Mesenchymal stem cell (in vitro differentiated cells and primary cell): ENCODE measurements around the gene RBBP8NL.

Experiments used
- DNase-seq: peaks from one replicate; pipeline ENCODE4 v3.0.0-alpha.2; 2013
- H2AFZ ChIP-seq: one replicate; pipeline ENCODE4 v1.6.1; 2013; ENCODE audit warnings: low read depth, mild to moderate bottlenecking, control low read depth, inconsistent platforms, low read length, moderate library complexity
- H2AK5ac ChIP-seq: 2 replicates; pipeline ENCODE4 v1.6.1; 2013; ENCODE audit warnings: low read length, moderate library complexity, mild to moderate bottlenecking, inconsistent platforms; ENCODE audit not compliant: severe bottlenecking
- H2BK120ac ChIP-seq: one replicate; pipeline ENCODE4 v1.6.1; 2013; ENCODE audit warnings: low read depth, mild to moderate bottlenecking, inconsistent platforms, low read length, moderate library complexity
- H2BK12ac ChIP-seq, 2 experiments: one replicate each; pipeline ENCODE4 v1.6.1; 2013; ENCODE audit warnings: inconsistent platforms in 2 of 2, low read length in 2 of 2, mild to moderate bottlenecking in 2 of 2, moderate library complexity in 2 of 2, control low read depth in 1 of 2
- H2BK15ac ChIP-seq: one replicate; pipeline ENCODE4 v1.6.1; 2013; ENCODE audit warnings: mild to moderate bottlenecking, low read depth, inconsistent platforms; ENCODE audit not compliant: poor library complexity, severe bottlenecking
- H2BK5ac ChIP-seq: 2 replicates; pipeline ENCODE4 v1.6.1; 2013; ENCODE audit warnings: low read depth, mild to moderate bottlenecking, low read length, control low read depth, inconsistent platforms; ENCODE audit not compliant: poor library complexity, severe bottlenecking
- H3K14ac ChIP-seq, 2 experiments: one replicate each; pipeline ENCODE4 v1.6.1; 2013; ENCODE audit warnings: inconsistent platforms in 2 of 2, low read length in 2 of 2, control low read depth in 1 of 2, mild to moderate bottlenecking in 1 of 2, moderate library complexity in 1 of 2
- H3K18ac ChIP-seq, 2 experiments: one replicate each; pipeline ENCODE4 v1.6.1; 2013; ENCODE audit warnings: inconsistent platforms in 2 of 2, low read length in 2 of 2, control low read depth in 1 of 2, low read depth in 1 of 2, mild to moderate bottlenecking in 1 of 2
- H3K23ac ChIP-seq, 2 experiments: one replicate each; pipeline ENCODE4 v1.6.1; 2013; ENCODE audit warnings: inconsistent platforms in 2 of 2, low read length in 2 of 2, mild to moderate bottlenecking in 2 of 2, moderate library complexity in 2 of 2, control low read depth in 1 of 2
- H3K27ac ChIP-seq: 2 replicates; pipeline ENCODE4 v1.5.1; 2013; ENCODE audit warnings: mild to moderate bottlenecking, moderate library complexity, low read length, control low read depth, inconsistent platforms; ENCODE audit not compliant: poor library complexity, severe bottlenecking
- H3K27me3 ChIP-seq, 2 experiments: 2 replicates each; pipeline versions ENCODE4 v1.6.1 to v1.7.0; 2013; ENCODE audit warnings: low read length in 2 of 2, mild to moderate bottlenecking in 2 of 2, moderate library complexity in 2 of 2, control low read depth in 1 of 2, inconsistent platforms in 1 of 2; ENCODE audit not compliant: control insufficient read depth in 1 of 2, insufficient read depth in 1 of 2
- H3K36me3 ChIP-seq, 2 experiments: 2 replicates each; pipeline versions ENCODE4 v1.6.1 to v1.7.0; 2013; ENCODE audit warnings: low read length in 2 of 2, control low read depth in 1 of 2, inconsistent platforms in 1 of 2, low read depth in 1 of 2, mild to moderate bottlenecking in 1 of 2; ENCODE audit not compliant: insufficient read depth in 2 of 2, control insufficient read depth in 1 of 2
- H3K4ac ChIP-seq, 2 experiments: one replicate each; pipeline ENCODE4 v1.6.1; 2013; ENCODE audit warnings: inconsistent platforms in 2 of 2, low read length in 2 of 2, mild to moderate bottlenecking in 2 of 2, moderate library complexity in 2 of 2, control low read depth in 1 of 2, low read depth in 1 of 2
- H3K4me1 ChIP-seq: 2 replicates; pipeline ENCODE4 v1.6.1; 2013; ENCODE audit warnings: low read depth, low read length, control low read depth; ENCODE audit not compliant: control insufficient read depth, insufficient read depth
- H3K4me2 ChIP-seq: 2 replicates; pipeline ENCODE4 v1.6.1; 2013; ENCODE audit warnings: low read length, mild to moderate bottlenecking, inconsistent platforms; ENCODE audit not compliant: poor library complexity, severe bottlenecking
- H3K4me3 ChIP-seq, 2 experiments: 2 replicates each; pipeline versions ENCODE4 v1.5.1 to v1.7.0; 2013; ENCODE audit warnings: low read length in 2 of 2, mild to moderate bottlenecking in 2 of 2, control low read depth in 1 of 2, low read depth in 1 of 2; ENCODE audit not compliant: insufficient read depth in 1 of 2
- H3K79me1 ChIP-seq: replicated peaks from 2 replicates; pipeline ENCODE4 v1.6.1; 2013; ENCODE audit warnings: mild to moderate bottlenecking, control low read depth, low read length, inconsistent platforms; ENCODE audit not compliant: poor library complexity, severe bottlenecking
- H3K9ac ChIP-seq: 2 replicates; pipeline ENCODE4 v1.7.0; 2013; ENCODE audit warnings: mild to moderate bottlenecking, low read length, moderate library complexity
- H3K9me3 ChIP-seq: 2 replicates; pipeline ENCODE4 v1.7.0; 2013; ENCODE audit warnings: mild to moderate bottlenecking, low read length; ENCODE audit not compliant: control insufficient read depth
- H4K8ac ChIP-seq: one replicate; pipeline ENCODE4 v1.6.1; 2013; ENCODE audit warnings: inconsistent platforms, mild to moderate bottlenecking, low read length, moderate library complexity
- H4K91ac ChIP-seq: one replicate; pipeline ENCODE4 v1.6.1; 2013; ENCODE audit warnings: mild to moderate bottlenecking, low read length, inconsistent platforms
- WGBS: methylation state at CpG from one replicate; pipeline ENCODE4 v1.1.7; 2013; ENCODE audit warnings: mixed read lengths; 5-methylcytosine and 5-hydroxymethylcytosine counted together

RBBP8NL gene

GRCh38 chr20:62370115-62370806 is 57.1 kb downstream of the RBBP8NL start:
- Histone ChIP-seq H3K4ac (peak overlapping the region; percentile 67 to 79), H4K91ac (peak overlapping the region; percentile 84), H2AK5ac (peak overlapping the region; percentile 96), H3K4me2 (peak overlapping the region; percentile 44), H2BK120ac (peak overlapping the region; percentile 77), H2AFZ (no peak overlapping the region), H4K8ac (peak overlapping the region; percentile 66), H3K23ac (peak overlapping the region in 1 of 2 experiments; percentile 5), H3K27ac (peak overlapping the region; percentile 93), H3K4me1 (peaks cover 71% of the 10 kb centered on the region), H3K9ac (no peak overlapping the region), H3K9me3 (no peaks in the 10 kb centered on the region), H2BK5ac (peak overlapping the region; percentile 96), H3K79me1 (no peaks in the 10 kb centered on the region), H3K14ac (peak overlapping the region in 1 of 2 experiments; percentile 77), H3K27me3 (peaks cover 0 to 3% of the 10 kb centered on the region in 2 experiments), H3K18ac (peak overlapping the region; percentile 49 to 96), H3K36me3 (peaks cover 0 to 5% of the 10 kb centered on the region in 2 experiments), H3K4me3 (peak overlapping the region in 1 of 2 experiments; percentile 8), H2BK12ac (peak overlapping the region; percentile 94 to 96), H2BK15ac (peak overlapping the region; percentile 83)
- WGBS = 40% methylated on average over 19 of the region's 19 CpGs
- DNase-seq = peak; percentile 86

GRCh38 chr20:62369815-62370114 is 57.6 kb downstream of the RBBP8NL start:
- H2AFZ ChIP-seq = no peak overlapping the region
- H3K27ac ChIP-seq = peak overlapping the region; percentile 93
- peak overlapping the region; percentile 67 to 79 for H3K4ac ChIP-seq
- peaks cover 0 to 10% of the 10 kb centered on the region in 2 experiments for H3K36me3 ChIP-seq
- H3K18ac ChIP-seq = peak overlapping the region; percentile 49 to 96
- H3K9ac ChIP-seq = no peak overlapping the region
- H3K14ac ChIP-seq = peak overlapping the region in 1 of 2 experiments; percentile 77
- H2BK12ac ChIP-seq = peak overlapping the region; percentile 22 to 95
- no peaks in the 10 kb centered on the region for H3K79me1 ChIP-seq
- H3K23ac ChIP-seq = no peak overlapping the region
- DNase-seq = no peak
- peak overlapping the region; percentile 85 for H2AK5ac ChIP-seq
- peak overlapping the region; percentile 66 for H4K8ac ChIP-seq
- peak overlapping the region; percentile 83 for H2BK15ac ChIP-seq
- H3K4me2 ChIP-seq = peak overlapping the region; percentile 44
- peaks cover 0 to 3% of the 10 kb centered on the region in 2 experiments for H3K27me3 ChIP-seq
- no peaks in the 10 kb centered on the region for H3K9me3 ChIP-seq
- peak overlapping the region; percentile 71 for H4K91ac ChIP-seq
- peaks cover 71% of the 10 kb centered on the region for H3K4me1 ChIP-seq
- H3K4me3 ChIP-seq = no peak overlapping the region
- peak overlapping the region; percentile 96 for H2BK5ac ChIP-seq
- WGBS = 57% methylated on average over 4 of the region's 4 CpGs
- H2BK120ac ChIP-seq = peak overlapping the region; percentile 77

- H3K9ac ChIP-seq = peak overlapping the region; percentile 57
- H3K27me3 ChIP-seq = peaks cover 0 to 3% of the 10 kb centered on the region in 2 experiments
- H3K14ac ChIP-seq = peak overlapping the region in 1 of 2 experiments; percentile 66
- peak overlapping the region; percentile 97 for H2BK15ac ChIP-seq
- H3K9me3 ChIP-seq = no peaks in the 10 kb centered on the region
- H3K4me2 ChIP-seq = peak overlapping the region; percentile 80
- peak overlapping the region; percentile 96 for H2AK5ac ChIP-seq
- H3K4me3 ChIP-seq = peak overlapping the region; percentile 11 to 56
- peak overlapping the region; percentile 90 for H2BK120ac ChIP-seq
- peak overlapping the region; percentile 5 for H2AFZ ChIP-seq
- H2BK5ac ChIP-seq = peak overlapping the region; percentile 96
- peak; percentile 79 for DNase-seq
- H3K18ac ChIP-seq = peak overlapping the region; percentile 77 to 96
- H3K27ac ChIP-seq = peak overlapping the region; percentile 93
- H3K36me3 ChIP-seq = peaks cover 0 to 16% of the 10 kb centered on the region in 2 experiments
- 18% methylated on average over 25 of the region's 28 CpGs for WGBS
- no peaks in the 10 kb centered on the region for H3K79me1 ChIP-seq
- H4K8ac ChIP-seq = peak overlapping the region; percentile 89
- H3K4ac ChIP-seq = peak overlapping the region; percentile 79 to 84
- peak overlapping the region; percentile 71 for H4K91ac ChIP-seq
- peak overlapping the region; percentile 22 to 97 for H2BK12ac ChIP-seq
- peak overlapping the region in 1 of 2 experiments; percentile 63 for H3K23ac ChIP-seq
- H3K4me1 ChIP-seq = peaks cover 71% of the 10 kb centered on the region
These were observed 58.1 kb downstream of the RBBP8NL start for GRCh38 chr20:62368976-62369814.
